Activated CD4-positive, alpha-beta T cell treated with anti-CD3 and anti-CD28 coated beads for 4 hours (primary cell): ENCODE data around the gene ADPGK.

Experiments used
- DNase-seq, 2 donors: peaks; one replicate each; pipeline ENCODE4 v3.0.0-alpha.2; 2020

ADPGK gene

DNA sequence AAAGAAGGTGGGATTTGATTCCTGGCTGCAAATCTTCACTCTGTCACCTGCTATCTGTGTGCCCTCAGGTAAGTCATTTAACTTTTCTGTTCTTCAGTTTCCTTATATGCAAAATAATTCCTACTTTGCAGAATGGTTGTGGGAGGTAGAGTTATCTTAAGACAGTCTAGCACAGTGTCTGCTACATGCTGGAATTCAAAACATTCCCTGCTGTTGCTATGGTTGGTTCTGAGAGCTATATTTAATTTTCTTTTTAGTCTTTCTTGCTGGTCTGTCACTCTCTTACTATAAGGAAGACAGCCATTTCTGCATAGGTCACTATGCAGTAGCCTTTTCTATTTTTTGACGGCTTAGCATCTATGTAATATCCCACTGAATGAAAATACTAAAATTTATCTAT is 4.0 kb upstream of the ADPGK start:
- DNase-seq = no peak

DNA sequence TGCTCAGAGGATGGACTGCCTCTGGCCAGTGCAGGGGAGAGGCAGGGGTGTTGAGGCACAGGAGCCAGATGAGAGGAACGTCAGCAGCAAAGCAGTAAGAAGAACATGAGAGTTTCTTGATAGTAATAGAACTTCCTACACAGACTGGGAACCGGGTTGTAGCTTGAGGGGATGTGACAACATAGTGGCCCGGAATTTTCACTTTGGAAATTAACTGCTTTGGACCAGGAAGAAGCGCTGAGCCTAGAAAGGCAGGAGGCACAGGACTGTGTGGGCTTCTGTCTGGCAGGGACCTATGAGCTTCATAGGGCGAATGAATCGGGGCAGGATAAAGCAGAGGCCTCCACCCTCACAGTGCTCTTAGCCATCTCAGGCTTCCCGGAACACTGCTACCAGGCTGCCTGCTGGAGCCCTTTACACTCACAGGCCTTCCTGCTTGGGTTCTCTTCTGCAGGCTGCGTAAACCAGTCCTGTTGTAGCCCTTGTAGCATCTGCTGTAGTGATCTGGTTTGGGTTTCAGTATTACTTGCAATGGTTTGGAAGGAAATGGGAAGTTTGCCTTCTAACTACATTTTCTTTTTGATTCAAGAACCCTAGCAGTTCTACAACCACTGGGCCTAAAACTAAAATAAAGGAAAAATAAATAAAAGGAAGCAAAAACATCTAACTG is 3.3 kb upstream of the ADPGK start:
- no peak for DNase-seq

DNA sequence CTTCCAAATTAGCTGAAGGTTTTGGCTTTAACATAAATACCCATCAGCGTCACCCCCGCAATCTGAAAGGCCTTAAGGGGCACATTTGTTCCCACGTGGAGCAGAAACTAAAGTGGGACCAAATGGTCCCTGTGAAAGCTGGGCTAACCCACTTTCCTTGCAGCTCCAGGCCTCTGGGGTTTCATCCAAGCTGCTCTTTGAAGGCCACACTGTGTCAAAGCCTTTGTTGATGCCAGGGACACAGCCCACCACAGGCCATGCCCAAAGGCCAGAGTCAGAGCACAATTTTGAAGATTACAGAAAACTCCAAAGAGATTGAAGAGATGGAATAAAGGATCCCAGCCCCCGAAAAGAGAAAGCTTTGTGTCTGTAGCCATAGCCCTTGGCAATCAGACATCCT is 2.7 kb upstream of the ADPGK start:
- DNase-seq = no peak

DNA sequence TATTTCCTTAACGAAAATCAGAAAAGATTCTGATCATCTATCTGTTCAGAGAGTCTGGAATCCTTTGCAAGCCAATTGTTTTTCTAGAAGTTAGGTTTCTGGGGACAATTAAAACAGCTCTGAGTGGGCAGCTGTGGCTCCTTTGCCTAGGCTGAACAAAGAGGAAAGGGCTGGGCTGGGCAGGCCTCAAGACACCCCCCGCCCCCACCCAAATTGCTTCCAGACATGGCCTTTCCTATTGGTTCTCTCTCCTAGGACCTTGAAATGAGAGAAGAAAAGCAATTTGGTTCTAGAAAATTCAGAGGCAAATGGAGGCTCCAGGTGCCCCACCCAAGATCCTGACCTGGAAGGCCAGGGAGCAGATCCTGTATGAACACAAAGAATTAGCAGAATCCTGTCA is 2.3 kb upstream of the ADPGK start:
- no peak for DNase-seq

DNA sequence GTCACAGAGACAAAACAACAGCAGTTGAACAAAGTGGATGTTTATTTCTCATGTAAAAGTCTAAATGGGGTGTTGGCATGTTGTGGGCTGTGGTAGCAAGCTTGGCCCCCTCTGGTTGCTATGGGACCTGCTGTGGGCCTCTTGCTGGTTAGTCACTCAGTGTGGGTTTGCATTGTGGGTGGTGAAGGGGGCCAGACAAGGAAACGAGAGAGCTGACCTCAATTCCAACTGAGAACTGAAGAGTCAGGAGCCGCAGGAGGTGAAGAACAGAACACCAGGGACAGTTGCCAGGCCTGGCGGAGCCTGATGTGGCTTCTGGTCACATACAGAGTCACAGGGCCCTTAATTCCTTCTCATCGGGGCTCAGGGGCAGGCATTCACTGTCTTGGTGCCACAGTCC is 1.9 kb upstream of the ADPGK start:
- peak; percentile 20 to 31 for DNase-seq

DNA sequence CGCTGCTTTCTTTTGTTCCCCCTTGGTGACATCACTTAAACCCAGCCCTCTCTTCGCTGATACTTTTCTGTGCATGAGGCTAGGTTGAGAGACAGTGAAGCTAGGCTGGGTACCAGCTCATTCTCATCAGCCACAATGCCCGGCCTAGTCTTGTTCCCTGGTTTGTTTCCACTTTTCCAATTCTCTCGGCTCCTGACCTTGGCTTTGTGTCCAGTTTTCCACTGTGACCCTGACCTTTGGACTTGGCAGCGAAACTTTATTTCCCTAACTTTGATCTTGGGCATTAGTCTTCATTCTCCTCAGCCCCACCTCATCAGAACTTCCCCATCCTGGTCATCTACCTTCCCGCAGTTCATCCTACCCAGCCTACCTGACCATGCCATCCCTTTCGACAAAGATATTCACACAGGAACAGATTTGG is 908 bp upstream of the ADPGK start:
- no peak for DNase-seq

DNA sequence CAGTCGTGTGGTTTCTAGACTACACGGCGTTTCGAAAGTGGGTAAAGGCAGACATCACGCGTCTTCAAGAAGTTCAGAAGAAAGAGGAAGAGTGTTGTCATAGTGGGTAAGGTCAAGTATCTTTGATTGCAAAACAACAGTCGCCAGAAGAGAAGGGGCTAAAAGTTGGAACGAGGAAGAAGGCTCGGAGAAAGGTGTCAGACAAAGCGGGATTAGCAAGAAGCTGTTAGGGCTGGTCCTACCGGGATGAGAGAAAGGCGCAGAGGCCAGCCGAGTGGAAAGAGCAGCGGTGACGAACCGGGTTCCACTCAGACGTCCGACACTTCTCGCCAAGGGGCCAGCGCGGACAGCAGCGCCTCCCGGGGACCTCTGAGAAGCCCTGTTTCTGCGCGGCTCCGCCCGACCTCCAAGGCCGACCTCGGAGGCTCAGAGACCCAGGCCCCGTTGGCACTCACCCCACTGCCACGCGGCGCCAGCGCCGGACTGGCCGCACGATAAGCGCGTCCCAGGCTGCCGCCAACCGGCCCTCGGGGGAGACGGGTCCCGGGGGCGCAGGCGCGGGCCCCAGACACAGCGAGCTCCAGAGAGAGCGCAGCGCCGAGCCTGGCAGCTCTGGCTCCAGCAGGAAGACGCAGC is 436 bp downstream of the ADPGK start:
- peak in 1 of 2 donors; percentile 33 for DNase-seq

DNA sequence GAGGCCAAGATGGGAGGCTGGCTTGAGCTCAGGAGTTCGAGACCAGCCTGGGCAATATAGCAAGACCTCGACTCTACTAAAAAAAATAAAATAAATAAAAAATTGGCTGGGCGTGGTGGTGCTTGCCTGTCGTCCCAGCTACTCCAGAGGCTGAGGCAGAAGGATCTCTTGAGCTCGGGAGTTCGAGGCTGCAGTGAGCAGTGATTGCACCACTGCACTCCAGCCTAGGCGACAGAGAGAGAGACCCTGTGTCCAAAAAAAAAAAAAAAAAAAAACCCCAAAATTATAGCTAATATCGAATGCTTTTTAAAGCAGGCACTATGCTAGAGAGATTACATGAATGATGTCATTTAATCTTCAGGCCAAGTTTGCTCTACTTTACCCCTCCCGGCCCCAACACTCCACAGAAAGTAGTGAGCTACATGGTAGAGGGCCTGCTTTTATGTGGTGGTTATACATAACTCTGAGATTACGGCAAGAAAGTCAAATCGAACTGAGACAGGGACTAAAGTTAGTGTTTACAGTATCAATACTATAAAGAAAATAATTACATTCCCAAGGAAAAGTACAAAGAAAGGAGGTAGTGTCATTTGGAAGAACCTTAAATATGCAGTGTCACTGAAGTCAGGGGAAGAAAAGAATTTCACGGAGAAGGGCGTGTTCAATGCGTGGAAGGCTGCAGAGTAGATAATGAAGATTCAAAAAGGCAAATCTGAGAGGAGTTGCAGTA is 1.1 kb downstream of the ADPGK start:
- no peak for DNase-seq

DNA sequence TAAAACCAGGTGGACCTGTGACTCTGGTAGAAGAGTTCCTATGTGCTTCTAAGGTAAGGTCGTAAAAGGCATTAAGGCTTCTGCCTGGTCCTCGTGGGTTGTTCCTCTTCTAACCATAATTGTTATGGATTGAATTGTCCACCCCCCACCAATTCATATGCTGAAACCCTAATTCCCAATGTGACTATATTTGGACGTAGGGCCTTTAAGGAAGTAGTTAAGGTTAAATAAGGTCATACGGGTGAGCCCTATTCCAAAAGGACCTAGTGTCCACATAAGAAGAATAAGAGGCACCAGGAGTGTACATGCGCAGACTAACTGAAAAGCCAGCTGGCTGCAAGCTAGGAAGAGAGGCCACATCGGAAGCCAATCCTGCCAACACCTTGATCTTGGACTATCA is 1.9 kb downstream of the ADPGK start:
- no peak for DNase-seq

DNA sequence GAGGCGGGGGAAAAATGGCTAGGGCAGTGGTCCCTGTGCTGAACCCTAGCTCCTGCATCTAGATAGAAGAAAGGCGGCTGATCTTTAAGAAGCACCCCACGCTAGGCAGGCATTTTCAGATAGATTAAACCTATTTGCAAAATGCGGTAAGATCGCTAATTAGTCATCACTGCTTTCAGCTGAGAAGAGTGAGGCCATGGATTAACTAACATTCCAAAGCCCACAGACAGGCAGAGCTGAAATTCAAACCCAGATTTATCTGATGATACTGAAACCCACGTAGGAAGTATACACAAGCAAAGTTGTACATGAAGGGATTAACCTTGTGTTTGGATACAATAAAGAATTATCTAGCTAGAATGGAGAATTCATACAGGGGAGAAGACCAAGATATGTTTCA is 4.8 kb downstream of the ADPGK start:
- no peak for DNase-seq

DNA sequence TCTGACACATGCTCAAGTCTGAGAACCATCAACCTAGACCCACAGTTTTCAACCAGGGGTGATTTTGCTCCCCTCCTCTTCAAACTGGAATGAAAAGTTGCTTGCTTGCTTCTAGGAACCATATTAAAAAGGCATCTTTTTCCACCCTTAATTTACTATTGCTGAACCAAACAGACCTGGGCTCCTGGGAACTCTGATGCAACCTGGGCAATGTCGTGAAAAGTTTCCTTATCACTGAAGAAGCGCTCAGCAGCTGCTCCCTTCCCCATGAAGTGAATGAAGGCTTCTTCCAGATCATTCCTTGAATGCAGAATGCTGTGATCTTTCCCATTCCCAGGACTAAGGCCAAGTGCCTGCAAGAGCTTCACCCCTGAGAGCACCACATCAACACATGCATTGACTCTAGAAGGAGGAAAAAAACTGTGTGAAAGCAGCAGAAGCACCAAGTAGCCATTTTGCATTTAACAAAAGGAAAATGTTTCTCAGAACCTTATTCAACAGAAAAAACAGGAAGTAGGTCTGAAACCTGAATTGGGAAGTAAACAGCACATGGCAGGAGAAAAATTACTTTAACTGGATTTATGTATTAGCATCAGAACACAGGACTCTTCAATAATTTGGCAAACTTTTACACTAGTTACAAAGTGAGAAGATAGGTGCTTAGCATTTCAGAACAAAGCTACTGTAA is 8.7 kb downstream of the ADPGK start:
- DNase-seq = no peak

DNA sequence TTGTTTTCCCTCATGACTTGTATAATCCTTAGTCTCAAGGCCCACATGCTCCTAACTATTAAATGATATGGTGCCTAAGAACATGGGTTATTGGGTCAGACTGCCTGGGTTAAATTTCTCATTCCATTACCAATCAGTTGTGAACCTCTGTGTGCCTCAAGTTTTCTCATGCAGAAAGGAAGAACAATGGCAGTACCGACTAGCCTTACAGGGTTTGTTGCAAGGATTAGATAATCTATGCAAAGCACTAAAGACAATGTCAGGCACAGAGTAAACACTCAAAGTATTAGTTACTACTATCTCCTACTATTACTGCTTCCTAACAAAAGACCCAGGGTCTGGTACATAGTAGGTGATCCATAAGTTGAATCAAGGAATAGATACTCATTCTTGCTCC is 12.2 kb downstream of the ADPGK start:
- DNase-seq = no peak

DNA sequence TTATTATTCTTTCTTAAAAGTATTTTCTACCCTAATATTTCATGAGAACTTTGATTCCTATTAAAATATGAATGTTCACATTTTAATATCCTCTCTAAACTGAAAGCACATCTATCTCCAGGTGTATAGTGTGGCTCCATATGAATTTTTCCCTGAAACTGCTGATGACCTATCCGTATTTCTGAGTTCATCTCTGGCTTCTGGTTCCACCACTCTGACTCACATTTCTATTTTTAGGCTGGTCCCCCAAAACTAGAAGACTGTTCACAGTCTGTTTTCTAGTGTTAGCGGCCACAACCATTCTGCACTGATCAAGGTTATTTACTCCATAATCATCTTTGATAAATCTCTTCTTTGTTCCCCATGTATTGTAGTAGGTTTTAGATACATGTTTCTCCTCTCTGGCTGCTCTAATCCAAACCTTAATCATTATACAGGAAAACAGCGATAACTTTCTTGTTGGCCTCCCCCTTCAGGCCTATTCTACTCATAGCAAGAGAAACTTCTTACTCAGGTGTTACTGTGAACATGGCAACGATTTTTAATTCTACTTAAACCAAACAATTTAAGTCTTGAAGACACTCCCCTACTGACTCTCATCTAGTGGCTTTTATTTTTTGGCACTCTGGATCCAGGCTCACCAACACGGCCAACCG is 12.8 kb downstream of the ADPGK start:
- DNase-seq = no peak

DNA sequence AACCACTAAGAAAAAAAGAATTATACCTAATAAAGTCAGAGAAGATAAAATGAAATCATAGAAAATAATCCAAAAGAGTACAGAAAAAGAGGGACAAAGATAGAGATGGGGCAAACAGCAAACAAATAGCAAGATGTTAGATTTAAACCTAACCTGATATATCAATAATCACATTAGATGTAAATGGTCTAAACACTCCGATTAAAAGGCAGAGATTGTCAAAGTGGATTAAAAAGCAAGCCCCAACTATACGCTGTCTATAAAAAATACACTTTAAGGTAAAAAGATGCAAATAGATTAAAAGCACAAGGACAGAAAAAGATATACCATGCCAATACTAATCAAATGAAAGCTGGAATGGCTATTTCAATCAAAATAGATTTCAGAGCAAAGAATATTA is 16.8 kb downstream of the ADPGK start:
- no peak for DNase-seq

DNA sequence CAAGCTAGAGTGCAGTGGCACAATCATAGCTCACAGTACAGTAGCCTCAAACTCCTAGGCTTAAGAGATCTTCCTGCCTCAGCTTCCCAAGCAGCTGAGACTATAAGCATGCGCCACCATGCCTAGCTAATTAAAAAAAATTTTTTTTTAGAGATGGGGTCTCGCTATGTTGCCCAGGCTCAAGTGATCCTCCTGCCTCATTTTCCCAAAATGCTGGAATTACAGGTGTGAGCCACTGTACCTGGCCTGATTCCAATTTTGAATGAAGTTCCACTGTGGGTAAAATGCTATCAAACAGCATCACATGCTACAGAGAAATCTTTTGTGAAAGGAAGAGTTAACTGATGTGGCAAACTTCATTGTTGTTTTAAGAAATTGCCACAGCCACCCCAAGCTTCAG is 17.5 kb downstream of the ADPGK start:
- DNase-seq = no peak

DNA sequence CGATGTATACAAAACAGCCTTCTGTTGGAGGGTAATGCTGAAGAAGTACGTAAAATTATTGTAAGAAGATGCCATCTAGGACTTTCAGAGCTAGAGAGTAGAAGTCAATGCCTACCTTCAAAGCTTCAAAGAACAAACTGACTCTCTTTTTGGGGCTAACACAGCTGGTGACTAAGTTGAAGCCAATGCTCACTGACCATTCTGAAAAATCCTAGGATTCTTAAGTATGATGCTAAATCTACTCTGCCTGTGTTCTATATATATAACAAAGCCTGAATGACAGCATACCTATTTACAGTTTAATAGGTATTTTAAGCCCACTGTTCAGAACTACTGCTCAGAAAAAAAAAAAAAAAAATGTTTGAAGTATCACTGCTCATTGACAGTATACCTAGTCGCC is 18.9 kb downstream of the ADPGK start:
- no peak for DNase-seq

DNA sequence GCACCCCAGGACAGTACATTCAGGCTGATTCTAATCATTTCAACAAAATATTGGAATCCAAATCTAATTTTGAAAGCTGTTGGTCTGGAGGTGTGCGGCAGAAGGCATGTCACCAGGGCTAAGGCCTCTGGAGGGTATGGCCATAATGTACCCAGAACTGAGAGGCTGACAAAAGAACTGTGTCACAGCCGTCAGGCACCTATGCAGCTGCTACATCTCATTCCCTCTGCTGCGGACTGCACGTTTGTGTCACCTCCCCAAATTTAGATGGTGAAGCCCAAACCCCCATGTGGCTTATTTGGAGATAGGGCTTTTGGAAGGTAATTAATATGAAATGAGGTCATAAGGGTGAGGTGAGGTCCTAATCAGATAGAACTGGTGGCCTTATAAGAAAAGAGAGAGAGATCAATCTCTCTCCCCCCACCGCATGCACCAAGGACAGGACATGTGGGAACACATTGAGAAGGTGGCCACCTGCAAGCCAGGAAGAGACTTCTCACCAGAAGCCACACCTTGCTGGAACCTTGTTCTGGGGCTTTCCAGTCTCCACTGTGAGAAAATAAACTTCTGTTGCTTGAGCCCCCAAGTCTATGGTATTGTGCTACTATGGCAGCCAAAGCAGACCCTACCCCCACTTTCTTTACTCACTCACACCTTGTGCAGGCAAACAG is 22.8 kb downstream of the ADPGK start:
- DNase-seq = no peak

DNA sequence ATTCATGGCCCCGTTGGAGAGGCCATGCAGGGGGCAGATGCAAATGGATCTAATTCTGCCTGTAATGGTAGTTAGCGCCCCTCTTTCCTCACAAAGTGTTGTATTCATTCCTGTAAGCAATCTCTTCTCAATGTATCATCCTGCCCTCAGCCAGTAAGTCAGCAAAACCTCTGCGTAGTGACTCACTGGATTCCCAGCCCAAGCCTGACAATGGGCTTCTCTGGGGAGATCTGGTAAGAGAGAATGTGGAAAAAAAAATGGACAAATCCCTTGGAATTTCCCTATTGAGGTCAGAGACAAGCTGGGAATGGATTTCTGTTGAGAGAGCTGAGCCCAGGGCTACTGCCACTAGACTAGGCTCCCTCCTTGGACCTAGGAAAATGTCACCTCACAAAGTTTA is 25.4 kb downstream of the ADPGK start:
- no peak for DNase-seq

DNA sequence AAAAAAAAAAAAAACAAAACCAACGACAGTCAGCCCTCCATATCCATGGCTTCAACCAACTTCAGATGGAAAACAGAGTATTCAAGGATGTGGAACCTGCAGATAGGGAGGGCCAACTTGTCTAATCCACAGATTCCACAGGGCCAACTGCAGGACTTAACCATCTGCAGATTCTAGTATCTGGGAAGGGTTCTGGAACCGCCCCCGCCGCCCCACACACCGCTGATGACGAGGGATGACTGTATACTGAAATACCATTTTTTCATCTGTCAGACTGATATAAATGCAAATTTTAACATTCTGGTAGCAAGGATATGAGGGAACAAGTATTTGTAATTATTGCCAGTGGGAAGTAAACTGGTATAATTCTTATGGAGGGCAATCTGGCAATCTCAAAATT is 29.5 kb downstream of the ADPGK start:
- DNase-seq = no peak

DNA sequence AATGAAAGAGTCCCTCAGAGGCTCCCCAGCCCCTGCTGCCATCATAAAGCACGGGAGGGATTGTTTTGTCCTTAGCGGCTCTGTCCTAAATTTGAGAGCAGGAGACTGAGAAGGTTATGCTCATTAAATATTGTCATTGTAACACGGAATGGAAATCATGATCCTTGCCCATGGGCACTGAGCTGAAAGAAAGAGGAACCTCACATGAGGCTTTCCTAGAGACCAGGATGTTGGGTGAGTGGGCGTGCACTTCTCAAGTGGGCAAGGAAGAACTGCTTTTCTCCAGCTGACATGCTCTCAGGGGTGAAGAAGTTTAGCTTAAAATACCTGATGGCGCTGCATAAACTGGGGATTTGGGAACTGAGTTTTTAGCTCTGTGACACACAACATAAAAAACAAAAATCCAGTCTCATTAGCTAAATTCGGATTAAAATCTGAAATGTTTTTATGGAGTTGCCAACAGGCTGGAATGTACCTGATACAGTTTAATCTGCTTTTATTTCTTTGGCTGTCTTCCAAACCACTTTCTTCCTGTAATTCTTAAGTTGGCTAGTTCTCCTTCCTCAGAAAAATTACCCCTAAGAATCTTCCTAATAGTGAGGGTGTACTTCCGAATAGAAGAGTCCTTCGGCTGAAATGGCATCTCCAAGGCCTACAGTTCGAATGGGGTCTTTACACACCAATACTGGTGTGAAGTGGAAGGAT is 31.7 kb downstream of the ADPGK start:
- DNase-seq = no peak

DNA sequence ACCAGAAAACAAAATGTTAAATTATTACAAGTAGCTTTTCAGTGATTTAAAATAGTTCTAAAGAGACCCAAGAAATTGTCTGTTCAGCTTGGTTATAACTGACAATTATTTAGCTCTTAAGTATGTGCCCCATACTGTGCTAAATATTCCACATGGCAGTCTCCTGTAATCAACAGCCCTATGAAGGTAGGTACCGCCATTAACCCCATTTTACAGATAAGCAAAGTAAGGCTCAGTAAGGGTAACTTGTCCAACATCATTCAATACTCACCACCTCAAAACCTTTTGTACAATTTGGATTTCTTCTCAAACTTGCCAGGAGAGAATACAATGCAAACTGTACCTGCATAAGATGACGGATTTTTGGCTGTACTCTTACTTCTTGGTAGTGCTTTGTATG is 33.9 kb downstream of the ADPGK start:
- no peak for DNase-seq

DNA sequence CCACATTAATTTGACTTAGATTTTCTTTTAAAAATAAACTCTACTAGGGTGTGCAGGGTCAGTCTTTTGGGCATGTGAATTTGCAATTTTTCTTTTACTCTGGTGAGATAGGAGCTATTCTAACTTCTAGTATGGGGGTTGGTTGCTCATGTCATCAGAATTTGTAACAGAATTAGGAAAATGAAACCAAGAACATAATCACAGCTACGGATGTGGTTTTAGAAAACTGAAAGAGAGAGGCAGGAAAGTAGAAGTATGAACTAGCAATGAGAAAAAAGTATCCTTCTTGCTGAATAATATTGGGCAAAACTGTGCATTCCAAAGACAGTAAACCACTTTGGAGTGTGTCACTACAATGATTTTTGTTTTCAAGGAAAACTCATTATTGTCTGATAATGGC is 43.3 kb downstream of the ADPGK start:
- DNase-seq = no peak
